ENCODE results near the gene OPCML. TPM values are rescaled to one million over a fixed set of nuclear protein-coding genes. Genes with fewer than 3 reads are reported as not detected.

The OPCML gene
- total RNA-seq, 2 experiments from 2014 or later, result not detected

GRCh38 chr11:132445859-132446291 is 1086.4 kb downstream of the OPCML start:
- H3K27ac Mint-ChIP-seq, result no peak overlapping the region
- CTCF ChIA-PET, result no interaction called here
- H3K36me3 Mint-ChIP-seq, result no peaks in the 10 kb centered on the region
- POLR2A ChIA-PET, result no interaction called here
- peaks cover under 1% of the 10 kb centered on the region for H3K27me3 Mint-ChIP-seq
- H3K4me3 Mint-ChIP-seq, result no peak overlapping the region
- intact Hi-C loops (cut with micrococcal nuclease), result no loop called here
- DNase-seq, result no peak
- no peaks in the 10 kb centered on the region for H3K9me3 Mint-ChIP-seq
- no peaks in the 10 kb centered on the region for H3K4me1 Mint-ChIP-seq (ENCODE audit: low read depth)

GRCh38 chr11:132444911-132445310 is 1087.4 kb downstream of the OPCML start:
- Mint-ChIP-seq H3K9me3 (no peaks in the 10 kb centered on the region), H3K27me3 (no peaks in the 10 kb centered on the region), H3K27ac (no peak overlapping the region), H3K4me3 (no peak overlapping the region), H3K36me3 (no peaks in the 10 kb centered on the region), H3K4me1 (ENCODE audit: low read depth) (no peaks in the 10 kb centered on the region)
- intact Hi-C loops (cut with micrococcal nuclease), result no loop called here
- DNase-seq, result no peak
- CTCF ChIA-PET, result no interaction called here
- POLR2A ChIA-PET, result no interaction called here

DNA sequence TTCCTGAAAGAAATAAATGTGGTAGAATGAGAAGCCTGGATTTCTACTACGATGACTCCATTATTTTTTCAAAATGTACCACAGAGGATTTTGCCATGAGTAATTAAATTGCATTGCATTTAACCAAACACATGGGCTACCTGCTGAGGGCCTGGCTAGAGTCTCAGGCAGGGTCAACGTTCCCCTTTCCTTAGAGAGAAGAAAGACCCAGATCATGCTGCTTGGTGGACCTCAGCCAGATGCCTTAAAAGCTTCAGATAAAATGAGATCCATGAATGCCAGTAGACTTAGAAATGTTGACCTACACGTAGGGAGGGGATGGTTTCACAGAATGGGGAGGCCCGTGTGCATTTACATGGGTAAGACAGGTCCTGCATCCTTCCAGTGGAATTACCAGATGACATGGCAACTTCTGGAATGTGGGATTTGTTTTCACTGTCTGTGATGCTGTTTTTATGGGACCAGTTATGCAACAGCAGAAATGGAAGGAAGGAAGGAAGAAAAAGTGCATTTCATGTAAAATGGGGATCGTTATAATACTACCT is 1092.5 kb downstream of the OPCML start:
- POLR2A ChIA-PET, result no interaction called here
- Mint-ChIP-seq H3K36me3 (no peaks in the 10 kb centered on the region), H3K4me3 (no peak overlapping the region), H3K4me1 (ENCODE audit: low read depth) (no peaks in the 10 kb centered on the region), H3K27me3 (no peaks in the 10 kb centered on the region), H3K9me3 (peaks cover 2% of the 10 kb centered on the region), H3K27ac (no peak overlapping the region)
- DNase-seq, result no peak
- intact Hi-C loops (cut with micrococcal nuclease), result no loop called here
- CTCF ChIA-PET, result no interaction called here

GRCh38 chr11:132438418-132438817 is 1093.9 kb downstream of the OPCML start:
- H3K27ac Mint-ChIP-seq, result no peak overlapping the region
- H3K4me1 Mint-ChIP-seq (ENCODE audit: low read depth), result no peaks in the 10 kb centered on the region
- H3K27me3 Mint-ChIP-seq, result no peaks in the 10 kb centered on the region
- H3K4me3 Mint-ChIP-seq, result no peak overlapping the region
- H3K36me3 Mint-ChIP-seq, result no peaks in the 10 kb centered on the region
- POLR2A ChIA-PET, result no interaction called here
- DNase-seq, result no peak
- intact Hi-C loops (cut with micrococcal nuclease), result no loop called here
- peaks cover 2% of the 10 kb centered on the region for H3K9me3 Mint-ChIP-seq
- CTCF ChIA-PET, result no interaction called here

DNA sequence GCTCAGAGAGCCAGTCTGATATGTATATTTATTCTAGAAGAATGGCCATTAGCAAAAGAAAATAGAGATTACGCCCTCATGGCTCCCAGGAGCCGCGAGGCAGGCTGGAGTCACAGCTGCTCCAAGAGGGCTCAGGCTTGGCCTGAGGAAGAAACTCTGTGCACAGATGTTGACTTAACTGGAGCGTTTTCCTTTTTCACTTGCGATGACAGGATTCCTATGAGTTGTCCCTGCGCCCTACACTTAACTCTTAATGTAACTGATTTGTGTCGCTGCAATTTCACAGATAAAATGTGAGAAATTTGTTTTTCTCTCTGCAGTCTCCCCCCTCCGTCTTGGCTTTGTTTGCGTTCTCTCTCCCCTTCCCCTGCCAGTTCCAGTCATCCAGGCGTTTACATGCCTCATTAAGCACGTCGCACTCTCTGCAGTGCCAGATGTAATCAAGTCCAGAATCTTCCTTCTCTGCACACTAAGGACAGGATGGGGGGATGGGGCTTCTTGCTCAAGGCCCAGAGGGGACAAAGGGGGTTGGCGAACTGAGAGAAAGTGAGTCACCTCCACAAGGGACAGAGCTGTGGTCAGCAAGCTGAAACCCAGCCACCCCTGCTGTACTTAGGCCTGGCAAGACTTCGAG is 1101.8 kb downstream of the OPCML start:
- ChIA-PET POLR2A (no interaction called here), CTCF (interaction anchor here (1.1 kb wide), 1 partner anchor 510 kb away, joined by 4 read pairs; no protein-coding TSS in a partner anchor)
- DNase-seq, result no peak
- Mint-ChIP-seq H3K9me3 (no peaks in the 10 kb centered on the region), H3K36me3 (no peaks in the 10 kb centered on the region), H3K27ac (no peak overlapping the region), H3K27me3 (no peaks in the 10 kb centered on the region), H3K4me3 (no peak overlapping the region), H3K4me1 (ENCODE audit: low read depth) (no peaks in the 10 kb centered on the region)
- intact Hi-C loops (cut with micrococcal nuclease), result no loop called here

DNA sequence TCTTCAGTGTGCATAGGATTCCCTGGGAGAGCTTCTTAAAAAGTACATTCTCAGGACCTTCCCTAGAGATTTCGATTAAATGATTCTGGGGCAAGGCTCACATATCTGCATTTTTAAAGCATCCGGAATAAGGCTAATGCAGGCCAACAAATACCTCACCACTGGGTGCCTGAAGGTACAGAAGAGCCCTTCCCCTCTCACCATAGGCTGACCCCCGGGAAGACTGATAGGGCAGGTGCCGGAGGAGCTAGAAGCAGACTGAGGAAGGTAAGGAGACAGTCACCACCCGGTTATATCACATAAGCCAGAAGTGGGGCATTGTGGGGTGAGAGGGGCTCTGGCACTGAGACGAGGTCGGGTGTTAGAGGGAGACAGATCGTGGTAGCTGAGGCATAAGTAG is 1102.6 kb downstream of the OPCML start:
- H3K9me3 Mint-ChIP-seq, result no peaks in the 10 kb centered on the region
- H3K4me3 Mint-ChIP-seq, result no peak overlapping the region
- no peak overlapping the region for H3K27ac Mint-ChIP-seq
- no peaks in the 10 kb centered on the region for H3K27me3 Mint-ChIP-seq
- CTCF ChIA-PET, result no interaction called here
- POLR2A ChIA-PET, result no interaction called here
- no peak for DNase-seq
- no peaks in the 10 kb centered on the region for H3K4me1 Mint-ChIP-seq (ENCODE audit: low read depth)
- H3K36me3 Mint-ChIP-seq, result no peaks in the 10 kb centered on the region
- intact Hi-C loops (cut with micrococcal nuclease), result no loop called here

DNA sequence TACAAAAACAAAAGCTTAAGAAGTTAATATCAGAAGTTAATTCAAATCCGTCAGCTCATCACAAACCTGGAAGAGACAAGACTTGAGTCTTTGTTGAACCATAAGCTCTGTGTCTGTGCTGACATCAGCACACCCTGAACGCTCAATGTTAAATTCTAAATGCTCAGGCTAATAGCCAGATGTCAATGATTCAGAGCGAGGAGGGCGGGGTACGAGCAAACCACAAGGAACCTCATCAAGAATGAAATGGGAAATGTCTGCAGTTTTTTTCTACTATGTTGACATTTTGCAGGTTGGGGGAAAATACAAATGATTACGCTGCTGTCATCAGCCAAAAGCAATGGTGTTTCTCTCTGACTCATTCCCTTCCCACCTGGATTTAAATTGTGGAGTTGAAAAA is 1104.7 kb downstream of the OPCML start:
- CTCF ChIA-PET, result no interaction called here
- no peaks in the 10 kb centered on the region for H3K9me3 Mint-ChIP-seq
- no peaks in the 10 kb centered on the region for H3K27me3 Mint-ChIP-seq
- H3K4me1 Mint-ChIP-seq (ENCODE audit: low read depth), result no peaks in the 10 kb centered on the region
- H3K4me3 Mint-ChIP-seq, result no peak overlapping the region
- intact Hi-C loops (cut with micrococcal nuclease), result no loop called here
- H3K27ac Mint-ChIP-seq, result no peak overlapping the region
- H3K36me3 Mint-ChIP-seq, result no peaks in the 10 kb centered on the region
- no peak for DNase-seq
- POLR2A ChIA-PET, result no interaction called here

GRCh38 chr11:132424433-132424832 is 1107.9 kb downstream of the OPCML start:
- no peak overlapping the region for H3K4me3 Mint-ChIP-seq
- H3K4me1 Mint-ChIP-seq (ENCODE audit: low read depth), result no peaks in the 10 kb centered on the region
- H3K36me3 Mint-ChIP-seq, result no peaks in the 10 kb centered on the region
- DNase-seq, result no peak
- no peaks in the 10 kb centered on the region for H3K9me3 Mint-ChIP-seq
- H3K27me3 Mint-ChIP-seq, result no peaks in the 10 kb centered on the region
- intact Hi-C loops (cut with micrococcal nuclease), result no loop called here
- ChIA-PET CTCF (no interaction called here), POLR2A (no interaction called here)
- H3K27ac Mint-ChIP-seq, result no peak overlapping the region

DNA sequence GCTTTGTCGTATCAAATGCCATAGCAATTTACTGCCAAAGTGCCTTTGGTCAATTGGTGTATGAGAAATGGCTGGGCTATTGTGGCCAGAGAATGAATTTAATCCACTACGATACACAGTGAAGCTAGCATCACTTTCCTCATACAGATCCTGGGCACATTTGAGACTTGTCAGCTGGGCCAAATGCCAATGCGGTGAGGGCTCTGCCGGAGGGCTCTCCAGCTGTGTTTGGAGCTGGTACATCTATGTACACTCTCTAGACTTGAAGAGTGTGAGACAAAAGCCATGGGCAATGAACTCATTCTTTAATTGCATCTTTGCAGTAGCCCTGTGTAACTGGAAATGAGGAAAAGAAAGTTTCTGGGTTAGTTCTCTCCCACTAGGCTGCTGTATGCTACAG is 1109.0 kb downstream of the OPCML start:
- intact Hi-C loops (cut with micrococcal nuclease), result no loop called here
- Mint-ChIP-seq H3K4me1 (ENCODE audit: low read depth) (no peaks in the 10 kb centered on the region), H3K9me3 (no peaks in the 10 kb centered on the region), H3K36me3 (no peaks in the 10 kb centered on the region), H3K27ac (no peak overlapping the region), H3K27me3 (no peaks in the 10 kb centered on the region), H3K4me3 (no peak overlapping the region)
- ChIA-PET CTCF (no interaction called here), POLR2A (no interaction called here)
- no peak for DNase-seq

GRCh38 chr11:132422722-132423121 is 1109.6 kb downstream of the OPCML start:
- H3K36me3 Mint-ChIP-seq, result no peaks in the 10 kb centered on the region
- DNase-seq, result no peak
- H3K27ac Mint-ChIP-seq, result no peak overlapping the region
- no peaks in the 10 kb centered on the region for H3K27me3 Mint-ChIP-seq
- H3K4me3 Mint-ChIP-seq, result no peak overlapping the region
- POLR2A ChIA-PET, result no interaction called here
- CTCF ChIA-PET, result no interaction called here
- intact Hi-C loops (cut with micrococcal nuclease), result no loop called here
- no peaks in the 10 kb centered on the region for H3K4me1 Mint-ChIP-seq (ENCODE audit: low read depth)
- no peaks in the 10 kb centered on the region for H3K9me3 Mint-ChIP-seq

GRCh38 chr11:132421555-132421954 is 1110.7 kb downstream of the OPCML start:
- Mint-ChIP-seq H3K27ac (no peak overlapping the region), H3K4me3 (no peak overlapping the region), H3K9me3 (no peaks in the 10 kb centered on the region), H3K4me1 (ENCODE audit: low read depth) (no peaks in the 10 kb centered on the region), H3K36me3 (no peaks in the 10 kb centered on the region), H3K27me3 (no peaks in the 10 kb centered on the region)
- DNase-seq, result no peak
- intact Hi-C loops (cut with micrococcal nuclease), result no loop called here
- ChIA-PET POLR2A (no interaction called here), CTCF (no interaction called here)

DNA sequence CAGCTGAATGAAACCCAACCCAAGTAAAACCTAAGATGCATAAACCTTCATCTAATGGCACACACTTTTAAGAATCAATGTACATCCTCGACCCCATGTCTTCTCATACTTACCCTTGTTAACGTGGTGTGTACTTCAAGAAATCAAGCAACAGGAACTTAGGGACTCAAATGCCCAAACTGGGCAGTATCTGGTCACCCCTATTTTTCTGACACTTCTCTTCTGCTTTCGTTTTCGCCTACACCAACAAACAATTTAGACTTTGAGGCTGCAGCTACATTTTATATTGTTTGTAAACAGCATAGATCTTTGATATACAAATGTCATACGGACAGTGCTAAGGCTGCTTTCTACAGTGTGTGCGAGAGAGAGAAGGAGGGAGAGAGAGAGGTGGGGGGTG is 1117.8 kb downstream of the OPCML start:
- no peak for DNase-seq
- POLR2A ChIA-PET, result no interaction called here
- H3K9me3 Mint-ChIP-seq, result no peaks in the 10 kb centered on the region
- H3K27ac Mint-ChIP-seq, result no peak overlapping the region
- intact Hi-C loops (cut with micrococcal nuclease), result no loop called here
- H3K4me1 Mint-ChIP-seq (ENCODE audit: low read depth), result no peaks in the 10 kb centered on the region
- no peak overlapping the region for H3K4me3 Mint-ChIP-seq
- H3K36me3 Mint-ChIP-seq, result no peaks in the 10 kb centered on the region
- no peaks in the 10 kb centered on the region for H3K27me3 Mint-ChIP-seq
- CTCF ChIA-PET, result no interaction called here

DNA sequence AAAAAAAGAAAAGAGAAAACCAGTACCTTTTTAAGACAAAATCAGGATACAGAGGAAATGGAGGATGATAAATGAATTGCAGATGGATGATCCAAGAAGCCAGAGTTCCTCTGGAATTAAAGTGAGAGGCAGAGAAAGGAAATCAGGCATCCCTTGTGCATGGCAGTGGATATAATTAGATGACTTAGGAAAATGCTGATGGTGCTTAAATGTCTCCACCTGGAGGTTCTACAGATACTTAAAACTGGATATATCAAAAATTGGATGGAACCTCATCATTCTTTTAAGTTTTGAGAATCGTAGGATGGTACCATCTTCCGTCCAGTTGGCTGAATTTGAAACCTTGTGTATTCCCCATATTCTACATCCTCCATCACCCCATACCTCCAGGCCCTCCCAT is 1121.9 kb downstream of the OPCML start:
- intact Hi-C loops (cut with micrococcal nuclease), result no loop called here
- no peak overlapping the region for H3K4me3 Mint-ChIP-seq

More for the DNA sequence above, 1121.9 kb downstream of the OPCML start:
- Mint-ChIP-seq H3K9me3 (no peaks in the 10 kb centered on the region), H3K27me3 (no peaks in the 10 kb centered on the region), H3K36me3 (no peaks in the 10 kb centered on the region), H3K4me1 (ENCODE audit: low read depth) (no peaks in the 10 kb centered on the region), H3K27ac (no peak overlapping the region)
- DNase-seq, result no peak
- CTCF ChIA-PET, result no interaction called here
- POLR2A ChIA-PET, result no interaction called here

All from activated CD4-positive, alpha-beta memory T cell treated with anti-CD3 and anti-CD28 coated beads for 36 hours (primary cell).